ENCODE measurements around the gene ISG20.

DNA sequence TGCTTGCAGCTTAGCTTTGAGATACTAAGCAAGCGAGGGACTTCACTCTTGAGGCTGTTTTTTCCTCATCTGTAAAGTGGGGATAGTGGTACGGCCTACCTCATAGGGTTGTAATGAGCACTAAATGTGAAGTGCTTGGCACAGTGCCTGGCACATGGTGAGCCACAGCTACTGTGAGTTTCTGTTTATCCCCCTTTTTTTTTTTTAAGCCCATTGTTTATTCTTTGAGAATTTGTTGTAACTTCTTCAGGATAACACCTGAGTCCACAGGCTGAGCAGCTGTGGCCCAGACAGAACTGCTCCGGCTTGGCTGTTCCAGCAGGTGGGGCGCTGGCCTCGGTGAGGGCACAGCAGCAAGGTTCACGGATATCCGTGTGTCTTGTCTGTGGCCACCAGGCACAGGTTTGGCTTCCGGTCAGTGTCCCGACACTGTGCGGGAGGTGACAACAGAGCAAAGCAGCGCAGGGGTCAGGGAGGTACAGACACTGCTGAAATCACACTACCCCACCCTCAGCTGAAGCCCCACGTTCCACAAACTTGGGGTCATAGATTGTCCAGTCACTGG lies 7.3 kb upstream of the ISG20 start:
- TF ChIP-seq EZH2phosphoT487 (IDR thresholded peaks at IDR 0.05; ENCODE audit: insufficient read depth, low read depth) (no peak), EZH2 (IDR thresholded peaks at IDR 0.05; ENCODE audit: insufficient read depth, poor library complexity, severe bottlenecking) (no peak)

Measured in GM23248 (cell line).